Fibroblast of pulmonary artery (primary cell): ENCODE measurements around the gene SHTN1.
A peak's percentile ranks its signal among the peaks of the same experiment; 100 is the strongest.

Experiments used
- DNase-seq: peaks from one replicate; pipeline ENCODE4 v3.0.0-alpha.2; 2010; ENCODE audit warnings: low read depth
- H3K4me3 ChIP-seq: replicated peaks from 2 replicates; pipeline ENCODE4 v1.5.1; 2011; ENCODE audit warnings: low read depth, mild to moderate bottlenecking, control low read depth, low read length, moderate library complexity
- TF ChIP-seq, protein P1 (sequence below): IDR thresholded peaks from 2 replicates; pipeline ENCODE4 v1.5.1; 2011; ENCODE audit warnings: mild to moderate bottlenecking, control low read depth, low read length, inconsistent platforms; ENCODE audit errors: missing control alignments

The SHTN1 gene

DNA sequence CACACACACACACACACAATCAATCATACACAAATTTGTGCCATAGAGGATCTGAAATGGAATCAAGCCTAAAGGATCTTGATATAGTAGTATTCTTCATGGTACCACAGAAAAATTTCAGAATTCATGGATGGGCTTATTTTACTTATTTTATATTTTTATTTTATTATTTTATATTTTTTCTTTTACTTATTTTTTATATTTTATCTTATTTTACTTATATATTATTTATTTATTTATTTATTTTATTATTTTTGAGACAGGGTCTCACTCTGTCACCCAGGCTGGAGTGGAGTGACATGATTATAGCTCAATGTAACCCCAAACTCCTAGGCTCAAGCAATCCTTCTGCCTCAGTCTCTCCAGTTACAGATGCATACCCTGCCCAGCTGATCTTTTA lies 16.7 kb downstream of the SHTN1 start:
- no peak for DNase-seq
- TF ChIP-seq, protein P1, sequence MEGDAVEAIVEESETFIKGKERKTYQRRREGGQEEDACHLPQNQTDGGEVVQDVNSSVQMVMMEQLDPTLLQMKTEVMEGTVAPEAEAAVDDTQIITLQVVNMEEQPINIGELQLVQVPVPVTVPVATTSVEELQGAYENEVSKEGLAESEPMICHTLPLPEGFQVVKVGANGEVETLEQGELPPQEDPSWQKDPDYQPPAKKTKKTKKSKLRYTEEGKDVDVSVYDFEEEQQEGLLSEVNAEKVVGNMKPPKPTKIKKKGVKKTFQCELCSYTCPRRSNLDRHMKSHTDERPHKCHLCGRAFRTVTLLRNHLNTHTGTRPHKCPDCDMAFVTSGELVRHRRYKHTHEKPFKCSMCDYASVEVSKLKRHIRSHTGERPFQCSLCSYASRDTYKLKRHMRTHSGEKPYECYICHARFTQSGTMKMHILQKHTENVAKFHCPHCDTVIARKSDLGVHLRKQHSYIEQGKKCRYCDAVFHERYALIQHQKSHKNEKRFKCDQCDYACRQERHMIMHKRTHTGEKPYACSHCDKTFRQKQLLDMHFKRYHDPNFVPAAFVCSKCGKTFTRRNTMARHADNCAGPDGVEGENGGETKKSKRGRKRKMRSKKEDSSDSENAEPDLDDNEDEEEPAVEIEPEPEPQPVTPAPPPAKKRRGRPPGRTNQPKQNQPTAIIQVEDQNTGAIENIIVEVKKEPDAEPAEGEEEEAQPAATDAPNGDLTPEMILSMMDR, result no peak
- H3K4me3 ChIP-seq, result no peak overlapping the region

GRCh38 chr10:116985611-116986010 lies 19.4 kb downstream of the SHTN1 start:
- no peak overlapping the region for H3K4me3 ChIP-seq
- TF ChIP-seq, protein P1, result no peak
- peak; percentile 35 for DNase-seq

GRCh38 chr10:116984202-116984990 lies 20.6 kb downstream of the SHTN1 start:
- DNase-seq, result no peak
- TF ChIP-seq, protein P1, result no peak
- no peak overlapping the region for H3K4me3 ChIP-seq

- DNase-seq, result no peak
- no peak overlapping the region for H3K4me3 ChIP-seq
- TF ChIP-seq, protein P1, result no peak
These were observed 24.9 kb downstream of the SHTN1 start for GRCh38 chr10:116980041-116980440.

DNA sequence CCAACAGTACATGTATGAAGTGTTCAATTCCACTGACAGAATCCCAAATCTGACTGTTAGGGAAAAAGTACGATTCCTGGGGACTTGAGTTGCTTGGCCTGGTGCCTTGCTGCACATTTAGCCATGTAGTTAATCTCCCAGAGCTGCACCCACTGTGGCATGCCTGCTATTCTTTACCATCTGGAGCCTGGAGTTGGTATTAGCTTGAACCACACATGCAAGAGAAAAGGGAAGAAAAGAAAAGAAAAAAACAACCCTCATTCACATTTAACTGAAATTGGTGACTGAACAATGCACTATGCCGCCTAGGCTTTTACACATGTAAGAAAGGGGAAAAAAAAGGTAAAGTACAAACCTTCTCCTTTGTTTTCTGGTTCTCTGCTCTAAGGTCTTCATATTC lies 26.1 kb downstream of the SHTN1 start:
- H3K4me3 ChIP-seq, result no peak overlapping the region
- TF ChIP-seq, protein P1, result no peak
- no peak for DNase-seq

GRCh38 chr10:116974456-116975005 lies 30.5 kb downstream of the SHTN1 start:
- TF ChIP-seq, protein P1, result no peak
- peak; percentile 91 for DNase-seq
- peak overlapping the region; percentile 1 for H3K4me3 ChIP-seq
